GM19238 (cell line): ENCODE data around the gene DNAJB8.

Experiments used
- DNase-seq: peaks from one replicate; pipeline ENCODE4 v3.0.0; 2011; ENCODE audit warnings: low spot score; ENCODE audit not compliant: insufficient read length

The DNAJB8 gene

DNA sequence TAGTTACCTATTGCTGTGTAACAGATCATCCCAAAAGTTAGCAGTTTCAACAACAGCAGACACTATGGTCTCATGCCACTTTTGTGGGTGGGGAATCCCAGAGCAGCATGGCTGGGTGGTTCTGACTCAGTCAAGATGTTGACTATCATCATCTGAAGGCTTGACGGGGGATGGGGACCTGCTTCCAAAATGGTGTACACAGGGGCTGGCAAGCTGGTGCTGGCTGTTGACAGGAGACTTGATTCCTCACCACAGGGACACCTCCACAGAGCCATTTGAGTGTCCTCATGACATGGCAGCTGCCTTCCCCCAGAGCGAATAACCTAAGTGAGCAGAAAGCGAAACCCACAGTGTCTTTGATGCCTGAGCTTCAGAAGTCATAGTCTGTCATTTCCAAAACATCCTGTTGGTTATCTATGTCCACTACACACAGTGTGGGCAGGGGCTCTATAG, 19.1 kb downstream of the DNAJB8 start:
- DNase-seq = peak; percentile 45

DNA sequence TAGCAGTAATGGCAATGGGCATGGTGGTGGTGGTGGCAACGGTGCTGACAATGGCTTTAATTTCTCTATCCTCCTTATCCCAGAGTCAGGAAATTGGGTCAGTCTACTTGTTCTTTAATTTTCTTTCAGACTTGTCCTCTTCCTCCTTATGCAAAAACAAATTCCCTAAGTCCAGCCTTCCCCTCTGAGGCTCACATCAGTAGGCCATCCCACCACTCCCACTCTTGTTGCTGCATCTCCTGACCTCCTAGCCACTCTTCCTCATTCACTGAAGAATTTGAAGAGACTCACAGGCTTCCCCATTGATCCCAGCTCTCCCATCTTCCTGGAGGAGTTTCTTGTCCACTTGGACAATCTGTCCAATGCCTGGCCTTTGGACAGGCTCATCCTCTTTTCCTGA, 19.9 kb downstream of the DNAJB8 start:
- no peak for DNase-seq

DNA sequence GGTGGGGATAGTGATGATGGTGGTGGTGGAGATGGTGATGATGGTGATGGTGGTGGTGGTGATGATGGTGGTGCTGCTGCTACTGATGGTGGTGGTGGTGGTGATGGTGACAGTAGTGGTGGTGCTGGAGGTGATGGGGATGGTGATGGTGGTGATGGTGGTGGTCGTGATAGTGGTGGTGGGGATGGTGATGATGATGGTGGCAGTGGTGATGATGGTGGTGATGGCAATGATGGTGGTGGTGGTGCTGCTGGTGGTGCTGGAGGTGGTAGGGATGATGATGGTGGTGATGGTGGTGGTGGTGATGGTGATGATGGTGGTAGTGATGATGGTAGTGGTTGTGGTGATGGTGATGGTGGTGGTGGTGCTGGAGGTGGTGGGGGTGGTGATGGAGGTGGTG, 21.3 kb downstream of the DNAJB8 start:
- DNase-seq = no peak

DNA sequence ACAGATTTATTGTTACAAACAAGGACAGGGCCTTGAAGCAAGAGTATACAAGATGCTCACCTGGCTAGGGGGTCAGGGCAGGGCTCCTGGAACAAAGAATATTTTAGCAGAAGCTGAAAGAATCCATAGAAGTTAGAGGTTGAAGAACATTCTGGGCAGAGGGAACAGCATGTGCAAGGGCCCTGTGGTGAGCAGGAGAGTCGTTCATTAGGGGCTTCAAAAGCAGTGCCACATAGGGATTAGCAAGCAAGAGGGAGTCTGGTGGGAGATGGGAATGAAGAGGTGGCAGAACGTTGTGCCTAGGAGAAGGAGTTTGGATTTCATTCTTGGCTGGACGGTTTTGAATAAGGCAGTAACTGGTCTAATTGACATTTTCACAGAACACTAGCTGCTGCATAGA, 22.9 kb downstream of the DNAJB8 start:
- no peak for DNase-seq

DNA sequence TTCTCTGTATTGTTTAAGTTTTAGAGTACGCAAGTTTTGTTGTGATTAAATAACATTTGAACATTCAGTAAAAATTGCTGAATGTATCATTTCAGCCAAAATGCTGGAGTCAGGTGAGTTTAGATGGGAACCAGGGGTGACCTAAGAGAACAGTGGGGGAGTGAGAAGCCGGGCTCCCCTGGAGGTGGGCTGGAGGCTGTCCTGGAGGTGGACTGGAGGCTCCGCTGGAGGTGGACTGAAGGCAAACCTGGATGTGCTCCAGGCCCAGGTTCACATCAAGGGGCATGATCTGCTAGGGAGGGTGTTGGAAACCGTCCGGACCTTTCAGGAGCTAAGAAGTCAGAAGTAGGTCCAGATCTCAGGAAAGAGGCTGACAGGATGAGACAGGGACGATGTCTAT, 23.7 kb downstream of the DNAJB8 start:
- DNase-seq = no peak

DNA sequence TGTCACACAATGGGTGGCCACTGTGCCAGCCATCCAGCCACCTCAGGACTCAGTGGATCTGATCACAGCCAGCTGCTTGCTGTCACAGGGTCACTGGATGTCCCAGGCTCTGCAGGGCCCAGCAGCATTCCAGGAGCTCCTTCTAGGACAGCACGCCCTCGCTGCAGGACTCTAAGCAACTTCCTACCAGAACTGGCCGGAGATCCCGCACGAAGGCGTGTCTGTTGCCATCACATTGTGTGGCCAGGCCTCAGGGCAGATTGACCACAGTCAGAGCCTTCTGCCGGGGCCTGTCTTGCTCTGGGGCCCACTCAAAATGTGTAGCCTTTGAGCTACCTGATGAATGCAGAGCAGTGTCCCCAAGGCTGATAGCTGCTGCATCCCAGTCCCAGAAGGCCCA, 24.6 kb downstream of the DNAJB8 start:
- no peak for DNase-seq

DNA sequence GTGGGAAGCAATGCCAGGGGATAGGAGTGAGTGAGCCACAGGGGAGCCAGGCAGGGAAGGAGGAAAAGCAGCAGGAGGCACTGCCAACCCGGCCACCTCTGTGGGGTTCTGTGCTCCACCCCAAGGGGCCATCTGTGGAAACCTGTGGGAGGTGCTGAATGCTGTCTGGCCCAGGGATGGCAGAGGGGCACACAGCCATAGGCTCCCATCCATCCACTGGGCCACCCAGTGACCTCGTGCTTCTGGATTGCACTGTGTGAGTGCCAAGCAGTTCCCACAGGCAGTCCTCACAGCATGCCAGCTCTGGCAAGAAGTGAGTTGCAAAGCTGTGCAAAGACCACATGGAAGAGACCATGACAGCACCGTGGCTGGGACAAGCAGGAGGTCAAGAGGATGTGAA, 27.5 kb downstream of the DNAJB8 start:
- DNase-seq = no peak

DNA sequence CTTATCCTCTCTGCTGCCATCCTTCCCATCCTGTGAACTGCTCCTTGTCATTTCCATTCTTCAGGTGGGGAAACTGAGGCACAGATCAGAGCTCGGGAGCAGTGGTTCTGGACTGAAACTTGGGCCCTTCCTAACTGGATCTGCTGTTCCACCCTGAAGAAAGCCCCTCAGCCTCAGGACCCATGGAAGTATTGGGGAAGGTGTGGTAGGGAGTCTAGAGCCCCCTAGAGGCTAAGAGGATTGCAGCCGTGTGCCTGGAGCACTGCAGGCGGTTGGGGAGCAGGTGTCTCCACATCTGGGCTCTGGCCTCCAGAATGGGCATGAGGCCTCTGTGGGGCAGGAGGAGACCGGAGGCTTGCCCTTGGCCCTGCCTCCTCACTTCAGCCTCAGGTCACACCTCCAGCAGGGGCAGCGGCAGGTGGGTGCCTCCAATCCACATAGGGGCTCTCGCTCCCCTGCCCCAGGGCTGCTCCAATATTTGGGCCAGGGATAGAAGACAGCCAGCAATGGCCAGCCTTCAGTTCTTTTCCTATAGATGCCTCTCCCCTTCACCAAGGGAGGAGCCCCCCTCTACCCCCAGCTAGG, 28.1 kb downstream of the DNAJB8 start:
- no peak for DNase-seq

DNA sequence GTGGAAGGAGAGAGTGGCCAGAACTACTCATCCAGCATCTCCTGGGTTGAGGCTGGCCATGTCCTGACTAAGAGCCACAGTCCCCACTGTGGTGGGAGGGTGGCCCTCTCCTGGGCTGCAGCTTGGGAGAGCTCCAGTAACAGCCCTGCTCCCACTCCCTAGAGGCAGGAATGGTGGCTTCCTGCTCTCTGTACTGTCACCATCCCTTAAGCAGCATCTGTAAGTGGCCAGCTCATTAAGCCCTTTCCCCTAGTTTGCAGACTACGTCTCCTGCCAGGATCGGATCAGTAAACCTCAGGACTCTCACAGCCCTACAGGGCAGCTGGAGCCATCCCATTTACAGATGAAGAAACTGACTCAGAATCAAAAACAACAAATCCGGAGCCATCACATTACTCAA, 30.5 kb downstream of the DNAJB8 start:
- DNase-seq = no peak

DNA sequence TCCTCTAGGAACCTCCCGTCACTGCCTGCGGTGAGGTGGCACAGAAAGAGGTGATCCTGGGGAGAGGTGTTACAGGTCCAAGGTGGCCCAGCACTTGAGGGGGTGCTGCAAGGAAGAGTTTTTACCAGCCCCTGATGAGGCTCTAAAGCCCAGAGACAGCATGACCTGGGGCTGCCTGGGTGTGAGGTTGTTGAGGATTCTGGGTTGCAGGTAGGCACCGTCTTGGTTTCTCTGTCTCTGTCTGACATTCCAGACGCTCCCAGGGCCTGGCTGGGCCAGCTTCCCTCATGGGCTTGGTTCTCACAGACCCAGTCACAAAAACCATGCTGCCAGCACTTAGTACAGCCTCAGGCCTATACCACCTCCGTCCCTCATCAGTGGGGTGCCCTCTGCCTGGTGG, 31.1 kb downstream of the DNAJB8 start:
- DNase-seq = no peak

DNA sequence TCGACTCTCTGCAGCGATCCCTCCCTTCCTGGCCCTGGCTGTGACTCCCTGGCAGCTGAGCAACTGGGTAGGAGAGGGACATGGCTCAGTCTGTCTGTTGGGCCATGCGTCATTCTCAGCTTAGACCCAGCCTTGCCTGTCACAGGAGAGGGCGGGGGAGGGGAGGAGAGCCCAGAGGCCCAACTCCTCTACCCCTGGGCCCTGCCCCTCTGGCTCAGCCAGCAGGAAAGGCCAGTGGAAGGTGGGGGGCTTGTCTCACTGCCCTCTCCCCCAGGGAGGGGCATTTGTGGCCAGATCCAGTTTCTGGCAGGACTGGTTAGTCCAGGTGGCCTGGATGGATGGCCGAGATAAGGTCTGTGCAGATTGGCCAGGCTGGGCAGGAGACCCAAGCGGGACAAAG, 31.6 kb downstream of the DNAJB8 start:
- DNase-seq = no peak

DNA sequence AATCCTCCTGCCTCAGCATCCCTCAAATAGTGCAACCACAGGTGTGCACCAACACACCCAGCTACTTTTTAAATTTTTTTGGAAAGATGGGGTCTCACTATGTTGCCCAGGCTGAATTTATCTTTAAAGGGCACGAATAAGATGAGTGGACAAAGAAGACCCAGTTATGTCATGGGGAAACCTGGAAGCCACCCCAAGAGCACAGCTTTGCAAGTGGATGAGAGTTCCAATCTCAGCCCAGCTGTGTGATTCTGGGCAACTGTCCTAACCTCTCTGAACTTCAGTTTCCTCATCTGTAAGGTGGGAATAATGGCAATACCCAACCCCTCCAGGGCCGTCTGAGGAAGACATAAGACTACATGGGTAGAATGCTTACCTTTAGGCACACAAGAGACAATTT, 32.2 kb downstream of the DNAJB8 start:
- no peak for DNase-seq

DNA sequence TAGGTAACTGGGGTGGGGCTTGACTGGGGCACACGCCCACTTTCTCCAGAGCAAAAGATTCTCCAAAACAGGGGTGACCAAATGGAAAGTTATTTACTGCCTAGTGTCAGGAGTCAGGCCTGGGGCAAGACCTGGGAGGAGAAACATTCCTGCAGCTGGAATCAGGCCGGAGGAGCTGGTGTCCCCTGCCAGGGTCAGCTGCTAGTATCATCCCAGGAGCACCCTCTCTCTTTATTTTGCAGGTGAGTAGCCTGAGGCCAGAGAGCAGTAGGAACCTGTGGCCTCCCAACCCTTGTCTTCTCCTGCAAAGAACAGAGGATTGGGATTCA, 32.9 kb downstream of the DNAJB8 start:
- no peak for DNase-seq

DNA sequence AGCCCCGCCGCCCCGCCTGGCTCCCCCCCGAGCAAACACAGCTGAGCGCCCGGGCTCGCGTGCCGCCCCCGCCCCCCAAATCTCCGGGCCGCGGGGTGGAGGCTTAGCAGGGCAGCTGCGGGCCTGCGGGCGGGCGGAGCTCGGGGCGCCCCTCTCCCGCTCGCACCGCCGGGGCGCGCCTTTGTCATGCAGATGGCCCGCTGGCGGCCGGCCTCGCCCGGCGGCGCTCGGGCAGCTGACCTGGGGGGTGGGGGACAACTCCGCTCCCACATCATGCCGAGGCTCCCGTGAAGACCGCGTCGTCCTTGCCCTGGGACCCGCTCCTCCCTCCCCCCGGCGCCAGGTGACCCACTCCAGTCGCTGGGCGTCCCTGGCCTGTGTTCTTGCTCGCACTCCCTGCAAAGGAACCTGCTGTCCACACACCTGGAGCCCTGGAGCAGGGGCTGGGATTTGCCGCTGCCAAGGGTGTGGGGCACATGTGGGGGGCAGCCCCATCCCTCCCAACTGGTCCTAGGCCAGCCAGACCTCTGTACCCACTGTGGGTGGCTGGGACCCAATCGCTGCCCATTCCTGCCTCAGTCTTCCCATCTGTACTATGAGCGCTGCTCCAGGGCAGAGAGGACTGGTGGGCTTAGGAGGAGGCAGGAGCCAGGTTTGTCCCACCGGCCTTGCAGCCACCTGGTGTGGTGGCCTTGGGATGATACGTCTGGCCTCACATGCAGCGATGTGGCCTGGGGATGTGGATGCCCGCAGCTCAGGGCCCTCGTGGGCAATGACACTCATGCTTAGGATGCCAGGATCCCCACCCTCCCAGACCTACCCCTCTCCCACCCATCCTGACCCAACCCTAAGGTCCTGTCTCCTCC, 33.5 kb downstream of the DNAJB8 start:
- no peak for DNase-seq

DNA sequence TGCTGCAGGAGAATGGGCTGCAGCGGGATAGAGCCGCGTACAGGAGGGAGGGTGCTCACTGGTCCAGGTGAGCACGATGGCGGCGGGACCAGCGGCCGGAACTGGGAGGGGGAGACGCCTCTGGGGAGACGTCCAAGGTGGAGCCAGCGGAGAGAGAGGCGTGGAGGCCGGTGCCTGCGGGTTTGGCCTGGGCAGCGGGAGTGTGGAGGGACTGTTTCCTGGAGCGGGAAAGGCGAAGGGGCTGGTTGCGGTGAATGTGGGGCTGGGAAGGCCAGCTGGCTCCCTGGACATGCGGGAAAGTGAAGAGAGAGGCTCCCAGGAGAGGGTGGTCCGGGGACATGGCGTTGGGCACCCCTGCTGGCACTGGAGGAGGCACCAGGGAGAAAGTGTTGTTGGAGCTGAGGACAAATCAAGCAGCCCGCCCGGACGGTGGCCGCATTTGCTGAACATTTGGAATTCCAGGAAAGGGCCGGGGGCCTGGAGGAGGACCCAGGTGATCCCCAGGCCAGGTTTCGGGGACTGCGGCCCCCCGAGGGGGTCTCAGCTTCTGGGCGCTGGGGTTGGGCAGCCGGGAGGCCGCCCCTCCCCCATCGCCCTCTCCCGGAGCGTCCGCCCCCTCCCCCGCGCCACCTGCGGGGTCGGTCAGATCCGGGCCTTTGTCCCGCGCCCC, 34.3 kb downstream of the DNAJB8 start:
- DNase-seq = no peak

DNA sequence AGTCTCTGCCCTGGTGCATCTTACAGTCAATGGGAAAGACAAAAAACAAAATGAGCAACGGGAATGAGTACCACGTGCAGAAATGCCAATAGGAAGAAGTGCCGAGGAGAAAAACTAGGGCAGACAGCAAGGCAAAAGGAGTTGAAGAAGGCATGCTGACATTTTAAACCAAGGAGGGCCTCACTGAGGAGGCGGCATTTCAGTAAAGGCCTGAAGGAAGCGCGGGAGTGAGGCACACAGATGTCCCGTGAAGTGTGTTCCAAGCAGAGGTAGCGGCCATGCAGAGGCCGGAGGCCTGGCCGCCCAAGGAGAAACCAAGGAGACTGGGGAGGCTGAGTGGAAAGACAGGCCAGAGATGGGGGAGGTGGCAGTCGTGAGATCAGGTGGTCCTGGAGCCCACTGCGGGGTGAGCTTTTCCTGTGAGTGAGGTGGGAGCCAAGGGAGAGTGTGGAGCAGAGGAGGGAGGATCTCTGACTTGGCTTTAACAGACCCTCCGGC, 34.8 kb downstream of the DNAJB8 start:
- no peak for DNase-seq

DNA sequence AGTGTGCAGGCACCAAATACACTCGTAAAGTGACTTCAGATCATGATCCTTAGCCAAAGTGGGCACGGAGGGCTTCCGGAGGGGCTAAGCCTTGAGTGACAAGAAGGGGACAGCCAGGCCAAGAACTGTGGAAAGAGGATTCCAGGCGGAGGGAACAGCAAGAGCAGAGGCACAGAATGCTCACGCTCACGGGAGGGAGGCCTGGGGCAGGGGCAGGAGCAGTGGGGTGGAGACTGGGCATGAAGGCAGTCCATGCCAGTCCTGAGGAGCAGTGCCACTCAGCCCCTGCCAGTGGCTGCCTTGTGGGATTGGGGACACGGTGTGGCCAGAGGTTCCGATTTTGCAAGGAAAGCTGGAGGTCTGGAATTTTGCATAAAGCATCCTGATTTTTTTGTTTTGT, 36.0 kb downstream of the DNAJB8 start:
- no peak for DNase-seq

DNA sequence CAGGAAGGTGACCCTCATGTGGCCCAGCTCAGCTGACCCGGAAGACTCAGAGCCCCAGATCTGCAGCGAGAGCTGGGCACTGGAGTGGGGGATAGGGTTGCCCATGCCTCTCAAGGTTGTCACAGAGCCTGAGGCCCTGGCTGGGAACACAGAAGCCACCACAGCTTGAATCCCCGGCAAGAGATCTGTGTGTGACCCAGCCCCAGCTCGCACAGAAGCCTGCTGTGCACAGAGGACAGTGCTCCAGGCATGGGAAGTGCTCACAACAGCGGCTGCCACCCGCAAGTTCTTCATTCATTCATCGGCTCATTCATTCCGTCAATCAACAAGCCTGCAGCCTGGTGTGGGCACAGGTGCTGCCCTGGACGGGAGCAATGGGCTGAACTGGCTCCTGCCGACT, 36.4 kb downstream of the DNAJB8 start:
- DNase-seq = no peak

DNA sequence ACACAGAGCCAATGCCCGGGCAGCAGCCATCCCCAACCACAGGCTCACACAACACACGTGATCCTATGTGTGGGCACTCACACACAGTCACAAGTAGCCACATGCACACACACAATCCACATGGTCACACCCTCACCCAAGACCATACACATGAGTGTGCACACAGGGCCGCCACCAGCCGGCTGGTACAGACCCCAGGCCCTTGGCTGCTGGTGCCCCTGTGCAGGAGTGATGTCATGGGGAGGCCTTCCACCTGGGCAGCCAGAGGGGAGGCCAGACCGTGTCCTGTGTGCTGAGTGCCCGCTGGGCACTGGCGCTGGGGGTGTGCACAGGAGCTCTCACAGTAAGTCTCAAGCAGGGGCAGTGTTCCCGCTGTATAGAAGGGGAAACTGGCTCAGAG, 36.9 kb downstream of the DNAJB8 start:
- DNase-seq = no peak

DNA sequence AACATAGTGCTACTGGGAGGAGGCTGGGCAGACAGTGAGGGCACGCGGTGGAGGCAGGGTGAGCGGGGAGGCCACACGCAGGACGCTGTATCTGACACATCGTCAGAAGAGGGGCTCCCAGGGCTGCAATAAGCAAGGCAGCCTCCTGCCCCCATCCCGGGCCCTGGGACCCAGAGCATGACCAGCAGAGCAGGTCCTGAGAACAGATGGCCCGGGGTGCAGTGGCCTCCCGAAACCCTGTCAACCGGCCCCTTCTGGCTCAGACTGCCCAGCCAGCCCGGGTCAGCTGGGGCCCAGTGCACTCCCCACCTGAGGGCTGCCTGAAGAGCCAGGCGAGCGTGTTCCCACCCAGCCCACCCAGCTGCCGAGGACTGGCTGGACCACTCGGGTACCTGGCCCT, 37.4 kb downstream of the DNAJB8 start:
- no peak for DNase-seq

DNA sequence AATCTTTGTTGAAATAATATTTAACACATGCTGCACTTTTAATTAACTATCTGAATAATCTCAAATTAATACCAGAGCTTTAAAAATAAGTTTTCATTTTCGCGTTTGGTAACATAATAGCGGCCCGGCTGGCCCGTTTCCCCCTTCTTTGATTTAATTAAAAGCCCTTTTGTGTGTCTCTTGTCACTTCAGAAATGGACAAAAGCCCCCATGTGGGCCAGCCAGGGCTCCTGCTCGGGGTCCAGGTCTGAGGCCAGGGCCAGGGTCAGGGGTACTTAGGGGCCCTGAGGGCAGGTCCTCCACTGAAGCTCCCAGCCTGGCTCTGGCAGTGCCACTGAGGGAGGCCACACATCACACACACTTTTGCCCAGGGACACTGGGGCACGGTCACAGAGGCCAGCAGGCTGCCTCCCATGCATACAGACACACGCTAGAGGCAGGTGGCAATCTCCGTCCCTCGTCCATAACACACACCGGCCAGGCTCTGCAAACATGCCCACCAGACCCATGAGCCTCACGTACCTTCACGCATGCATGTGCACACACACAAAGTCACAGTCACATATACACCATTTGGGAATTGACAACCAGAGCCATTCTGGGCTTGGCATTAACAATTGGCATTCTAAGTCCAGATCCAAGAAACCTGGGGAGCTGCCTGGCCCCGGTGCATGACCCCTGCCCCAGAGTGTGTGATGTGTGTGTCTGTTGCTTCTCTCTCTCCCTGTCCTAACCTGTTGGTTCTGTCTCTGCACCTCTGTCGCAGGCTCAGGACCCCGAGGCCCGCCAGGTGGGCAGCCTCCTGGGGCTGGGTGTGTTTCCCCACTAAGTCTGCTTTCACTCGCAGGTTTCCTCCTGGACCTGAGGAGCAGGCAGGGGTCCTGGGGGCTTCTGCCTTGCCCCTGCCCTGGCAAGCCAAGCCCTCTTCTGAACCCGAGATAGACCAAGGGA, 38.5 kb downstream of the DNAJB8 start:
- no peak for DNase-seq
